ENCODE measurements around the gene CLDN7.

DNA sequence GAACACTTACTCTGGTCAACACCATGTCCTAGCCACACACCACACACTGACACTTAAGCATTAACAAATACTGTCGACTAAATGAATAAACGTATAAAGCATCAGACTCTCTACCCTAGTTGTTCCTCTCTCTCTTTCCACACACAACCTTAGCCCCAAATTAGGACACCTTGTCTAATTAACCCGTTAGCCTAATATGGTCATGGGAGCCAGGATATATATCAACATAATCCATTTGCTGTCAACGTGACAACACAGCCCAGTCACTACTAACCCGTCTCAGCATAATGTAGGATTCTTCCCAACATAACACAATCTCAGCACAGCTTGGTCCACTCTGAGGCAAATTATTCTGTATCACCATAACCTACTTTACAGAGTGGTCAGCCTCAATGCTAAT lies 30.2 kb downstream of the CLDN7 start:
- TF ChIP-seq EZH2 (IDR thresholded peaks at IDR 0.05) (no peak), POLR2AphosphoS5 (IDR thresholded peaks at IDR 0.05; ENCODE audit: borderline replicate concordance, low read depth, low read length) (no peak)
